ENCODE measurements around the gene TSEN2.

Gene TSEN2

DNA sequence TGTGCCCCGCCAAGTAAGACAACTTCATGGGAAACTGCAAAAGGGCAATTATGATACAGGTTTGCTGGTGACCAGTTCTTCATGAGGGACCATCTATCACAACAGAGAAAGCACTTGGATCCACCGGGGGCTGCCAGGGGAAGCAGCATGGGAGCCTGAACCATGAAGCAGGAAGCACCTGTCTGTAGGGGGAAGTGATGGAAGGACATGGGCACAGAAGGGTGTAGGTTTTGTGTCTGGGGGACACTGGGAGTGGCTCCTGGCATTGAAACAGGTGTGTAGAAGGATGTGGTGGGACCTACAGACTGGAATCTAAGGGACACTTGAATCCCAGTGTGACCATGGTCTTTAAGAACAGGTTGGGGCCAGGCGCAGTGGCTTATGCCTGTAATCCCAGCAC is 95.2 kb downstream of the TSEN2 start:
- H3K4me1 ChIP-seq (ENCODE audit: control insufficient read depth in 1 of 2, insufficient read depth in 2 of 2, low read length in 2 of 2), result no peaks in the 10 kb centered on the region
- H3K36me3 ChIP-seq (ENCODE audit: control insufficient read depth in 1 of 2, insufficient read depth in 2 of 2, low read length in 2 of 2), result peaks cover 52 to 84% of the 10 kb centered on the region in 2 donors

GRCh38 chr3:12579905-12580304 is 95.6 kb downstream of the TSEN2 start:
- Histone ChIP-seq H3K9me3 (ENCODE audit: control insufficient read depth in 1 of 2, low read length in 2 of 2) (no peaks in the 10 kb centered on the region), H3K4me3 (ENCODE audit: low read depth in 1 of 2, low read length in 2 of 2) (no peak overlapping the region), H3K27me3 (ENCODE audit: low read depth, low read length) (no peaks in the 10 kb centered on the region), H3K36me3 (ENCODE audit: control insufficient read depth in 1 of 2, insufficient read depth in 2 of 2, low read length in 2 of 2) (peaks cover 52 to 84% of the 10 kb centered on the region in 2 donors), H3K4me1 (ENCODE audit: control insufficient read depth in 1 of 2, insufficient read depth in 2 of 2, low read length in 2 of 2) (no peaks in the 10 kb centered on the region), H3K27ac (ENCODE audit: low read length) (no peak overlapping the region)

More for the DNA sequence above, 95.2 kb downstream of the TSEN2 start:
- H3K27ac ChIP-seq (ENCODE audit: low read length), result no peak overlapping the region
- no peaks in the 10 kb centered on the region for H3K9me3 ChIP-seq (ENCODE audit: control insufficient read depth in 1 of 2, low read length in 2 of 2)
- H3K27me3 ChIP-seq (ENCODE audit: low read depth, low read length), result no peaks in the 10 kb centered on the region
- H3K4me3 ChIP-seq (ENCODE audit: low read depth in 1 of 2, low read length in 2 of 2), result no peak overlapping the region

- H3K36me3 ChIP-seq (ENCODE audit: control insufficient read depth in 1 of 2, insufficient read depth in 2 of 2, low read length in 2 of 2), result peaks cover 51 to 79% of the 10 kb centered on the region in 2 donors
- H3K27ac ChIP-seq (ENCODE audit: low read length), result no peak overlapping the region
- no peaks in the 10 kb centered on the region for H3K4me1 ChIP-seq (ENCODE audit: control insufficient read depth in 1 of 2, insufficient read depth in 2 of 2, low read length in 2 of 2)
- H3K27me3 ChIP-seq (ENCODE audit: low read depth, low read length), result no peaks in the 10 kb centered on the region
- no peaks in the 10 kb centered on the region for H3K9me3 ChIP-seq (ENCODE audit: control insufficient read depth in 1 of 2, low read length in 2 of 2)
- H3K4me3 ChIP-seq (ENCODE audit: low read depth in 1 of 2, low read length in 2 of 2), result no peak overlapping the region
Observed at GRCh38 chr3:12582730-12583129, 98.5 kb downstream of the TSEN2 start.

Data from muscle layer of duodenum (tissue), 2 donors.